ENCODE data around the gene PTTG1.

The PTTG1 gene

DNA sequence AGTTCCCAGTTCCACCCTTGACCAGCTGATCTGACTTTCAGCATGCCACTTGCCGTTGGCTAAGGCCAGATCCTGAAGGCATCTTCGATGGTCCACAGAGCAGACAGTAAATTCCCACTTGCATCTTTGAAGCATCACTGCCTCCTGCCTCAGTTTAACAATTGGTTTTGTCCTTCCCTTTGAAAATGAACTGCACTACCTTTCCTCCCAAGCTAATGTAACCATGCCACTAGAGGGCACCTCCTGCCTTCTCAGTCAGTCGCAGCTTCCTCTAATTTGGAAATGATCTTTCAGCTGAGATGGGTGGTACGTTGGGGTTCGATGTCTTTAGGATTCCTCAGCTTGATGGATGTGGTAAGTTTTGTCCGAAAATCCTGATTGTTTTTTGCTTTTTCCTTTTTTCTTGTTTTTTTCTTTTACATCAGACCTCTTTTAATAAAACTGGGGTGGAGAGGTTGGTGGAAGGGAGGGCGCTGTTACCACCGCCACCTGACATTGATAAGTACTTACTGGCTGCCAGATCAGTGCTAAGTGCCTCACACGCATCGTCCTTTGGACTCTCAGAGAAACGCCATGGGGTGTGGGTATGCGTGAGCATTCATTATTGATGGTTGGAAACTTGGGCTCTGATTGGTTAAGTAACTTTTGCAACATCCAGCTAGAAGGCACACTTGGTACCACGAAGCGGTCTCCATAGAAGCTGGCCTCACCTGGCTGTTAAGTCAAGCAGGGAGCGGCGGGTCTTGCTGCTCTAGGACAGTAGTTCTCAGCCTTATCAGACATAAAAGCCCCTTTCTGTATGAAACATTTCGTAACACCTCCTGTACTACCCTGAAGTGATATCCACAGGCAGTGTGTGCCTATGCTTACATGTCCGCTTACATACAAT, 16.9 kb downstream of the PTTG1 start:
- no peaks in the 10 kb centered on the region for H3K27me3 Mint-ChIP-seq
- H3K4me1 Mint-ChIP-seq (ENCODE audit: low read depth), result peaks cover 54% of the 10 kb centered on the region
- peak overlapping the region; percentile 98 for H3K27ac Mint-ChIP-seq
- H3K9me3 Mint-ChIP-seq, result no peaks in the 10 kb centered on the region
- peaks cover 2% of the 10 kb centered on the region for H3K36me3 Mint-ChIP-seq (ENCODE audit: low read depth)
- H3K4me3 Mint-ChIP-seq, result peak overlapping the region; percentile 82
- peak; percentile 67 for DNase-seq

DNA sequence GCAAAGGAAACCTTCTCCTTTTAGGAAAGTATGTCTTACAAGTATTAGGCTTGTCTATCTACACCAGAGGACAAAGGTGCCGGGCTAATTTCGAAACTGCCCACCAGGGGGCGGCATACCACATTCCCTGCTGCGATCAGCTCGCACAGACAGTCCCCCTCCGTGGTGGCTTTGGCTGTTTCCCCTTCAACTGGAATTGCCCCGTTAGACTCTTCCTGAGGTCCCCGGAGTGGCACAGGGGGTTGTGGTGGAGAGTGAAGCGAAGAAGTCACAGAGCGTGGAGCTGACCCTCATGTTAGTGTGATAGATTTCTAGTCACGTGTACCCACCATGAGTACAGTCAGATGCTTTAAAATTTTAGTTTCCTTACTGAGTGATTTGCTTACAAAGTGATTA, 17.5 kb downstream of the PTTG1 start:
- DNase-seq, result peak; percentile 96
- Mint-ChIP-seq H3K4me1 (ENCODE audit: low read depth) (peaks cover 54% of the 10 kb centered on the region), H3K4me3 (peak overlapping the region; percentile 82), H3K36me3 (ENCODE audit: low read depth) (peaks cover 2% of the 10 kb centered on the region), H3K27ac (peak overlapping the region; percentile 98), H3K27me3 (no peaks in the 10 kb centered on the region), H3K9me3 (no peaks in the 10 kb centered on the region)

DNA sequence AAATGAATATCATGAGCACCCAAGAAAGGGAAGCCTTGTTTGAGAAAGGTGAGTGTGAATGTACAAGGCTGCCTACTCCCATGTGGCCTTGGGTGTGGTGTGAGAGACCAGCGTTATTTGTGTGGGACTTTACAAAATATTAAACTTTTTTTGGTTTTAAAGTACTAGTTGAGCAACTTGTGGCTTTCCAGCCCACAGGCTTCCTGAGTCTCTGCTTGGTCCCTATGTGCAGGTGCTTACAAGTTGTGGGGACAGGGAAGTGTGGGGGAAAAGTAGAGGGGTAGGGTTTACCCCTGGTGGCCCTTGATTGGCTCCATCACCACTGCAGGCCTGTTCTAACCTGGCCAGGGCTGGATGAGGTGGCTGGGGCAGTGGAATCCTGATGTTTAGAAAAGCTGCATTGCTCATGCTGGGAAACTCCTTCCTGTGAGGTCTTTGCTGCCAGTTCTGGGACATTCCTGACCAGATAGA, 19.7 kb downstream of the PTTG1 start:
- Mint-ChIP-seq H3K27ac (no peak overlapping the region), H3K4me3 (no peak overlapping the region), H3K4me1 (ENCODE audit: low read depth) (peaks cover 61% of the 10 kb centered on the region), H3K36me3 (ENCODE audit: low read depth) (peaks cover 2% of the 10 kb centered on the region), H3K27me3 (no peaks in the 10 kb centered on the region), H3K9me3 (no peaks in the 10 kb centered on the region)
- DNase-seq, result no peak

DNA sequence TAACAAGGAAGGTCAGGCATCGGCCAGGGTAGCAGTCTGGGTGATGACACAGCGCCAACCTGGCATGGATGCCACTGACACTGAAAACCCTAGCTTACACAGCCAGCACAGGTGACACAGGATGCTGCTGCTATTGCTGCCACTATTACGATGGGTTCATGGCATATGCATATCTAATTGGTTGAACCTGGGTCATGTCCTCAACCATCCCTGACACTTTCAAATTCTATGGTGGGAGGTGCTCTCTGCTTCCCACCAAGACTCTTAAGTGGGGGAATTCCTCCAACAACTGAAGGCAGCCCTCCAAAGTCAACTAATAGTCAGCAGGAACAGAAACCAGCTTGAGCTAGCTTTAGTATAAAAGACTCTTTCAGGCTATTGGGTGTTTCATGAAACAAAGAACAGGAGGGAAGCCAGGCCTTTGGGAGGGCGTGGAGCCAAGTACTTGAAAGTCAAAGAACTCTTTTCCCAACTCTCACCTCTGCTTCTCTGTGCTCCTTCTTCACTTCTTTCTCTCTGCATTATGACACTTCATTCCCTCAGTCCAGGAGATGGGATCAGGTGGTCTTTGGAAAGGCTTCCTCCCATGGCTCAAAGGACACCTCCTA, 21.3 kb downstream of the PTTG1 start:
- no peak overlapping the region for H3K4me3 Mint-ChIP-seq
- peaks cover 2% of the 10 kb centered on the region for H3K36me3 Mint-ChIP-seq (ENCODE audit: low read depth)
- H3K4me1 Mint-ChIP-seq (ENCODE audit: low read depth), result peaks cover 50% of the 10 kb centered on the region
- no peak overlapping the region for H3K27ac Mint-ChIP-seq
- DNase-seq, result no peak
- no peaks in the 10 kb centered on the region for H3K27me3 Mint-ChIP-seq
- H3K9me3 Mint-ChIP-seq, result no peaks in the 10 kb centered on the region

DNA sequence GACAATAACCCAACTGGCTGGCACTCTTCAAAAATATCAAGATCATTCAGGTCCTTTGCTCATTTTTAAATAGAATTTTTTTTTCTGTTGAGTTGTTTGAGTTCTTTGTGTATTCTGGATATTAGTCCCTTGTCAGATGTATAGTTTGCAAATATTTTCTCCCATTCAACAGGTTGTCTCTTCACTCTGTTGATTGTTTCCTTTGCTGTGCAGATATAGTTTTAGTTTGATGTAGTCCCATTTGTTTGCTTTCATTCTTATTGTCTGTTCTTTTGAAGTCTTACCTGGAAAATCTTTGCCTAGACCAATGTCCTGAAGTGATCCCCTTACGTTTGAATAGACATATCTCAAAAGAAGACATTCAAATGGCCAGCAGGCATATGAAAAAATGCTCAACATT, 22.8 kb downstream of the PTTG1 start:
- no peak overlapping the region for H3K4me3 Mint-ChIP-seq
- H3K9me3 Mint-ChIP-seq, result no peaks in the 10 kb centered on the region
- no peaks in the 10 kb centered on the region for H3K36me3 Mint-ChIP-seq (ENCODE audit: low read depth)
- no peaks in the 10 kb centered on the region for H3K27me3 Mint-ChIP-seq
- DNase-seq, result no peak
- H3K4me1 Mint-ChIP-seq (ENCODE audit: low read depth), result peaks cover 36% of the 10 kb centered on the region
- H3K27ac Mint-ChIP-seq, result no peak overlapping the region

DNA sequence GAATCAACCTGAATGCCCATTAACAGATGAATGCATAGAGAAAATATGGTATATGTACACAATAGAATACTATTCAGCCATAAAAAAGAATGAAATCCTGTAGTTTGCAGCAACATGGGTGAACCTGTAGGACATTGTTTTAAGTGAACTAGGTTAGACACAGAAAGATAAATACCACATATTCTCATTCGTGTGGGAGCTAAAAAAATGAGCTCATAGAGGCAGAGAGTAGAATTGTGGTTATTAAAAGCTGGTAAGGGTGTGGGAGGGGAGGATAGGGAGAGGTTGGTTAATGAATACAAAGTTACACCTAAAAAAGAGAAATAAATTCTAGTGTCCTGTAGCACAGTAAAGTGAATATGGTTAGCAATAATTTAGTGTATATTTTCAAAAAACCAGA, 23.5 kb downstream of the PTTG1 start:
- H3K4me1 Mint-ChIP-seq (ENCODE audit: low read depth), result peaks cover 33% of the 10 kb centered on the region
- no peak overlapping the region for H3K4me3 Mint-ChIP-seq
- DNase-seq, result no peak

DNA sequence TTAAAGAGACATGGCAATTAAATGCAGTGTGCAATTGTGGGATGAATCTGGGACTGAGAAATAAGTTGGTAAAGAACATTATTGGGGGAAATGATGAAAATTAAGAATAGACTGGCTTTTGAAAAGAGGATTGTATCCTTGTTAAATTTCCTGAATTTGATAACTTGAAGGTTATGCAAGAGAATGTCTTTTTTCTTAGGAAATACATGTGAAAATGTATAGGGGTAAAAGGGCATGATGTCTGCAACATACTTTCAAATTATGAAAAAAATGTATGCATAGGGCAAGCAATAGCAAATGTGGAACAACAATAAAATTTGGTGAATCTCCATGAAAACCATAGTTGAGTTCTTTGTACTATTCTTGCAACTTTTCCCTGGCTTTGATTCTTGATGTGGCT, 24.1 kb downstream of the PTTG1 start:
- H3K4me1 Mint-ChIP-seq (ENCODE audit: low read depth), result peaks cover 34% of the 10 kb centered on the region
- H3K27me3 Mint-ChIP-seq, result no peaks in the 10 kb centered on the region
- no peak for DNase-seq
- no peak overlapping the region for H3K27ac Mint-ChIP-seq
- no peak overlapping the region for H3K4me3 Mint-ChIP-seq
- H3K36me3 Mint-ChIP-seq (ENCODE audit: low read depth), result no peaks in the 10 kb centered on the region
- H3K9me3 Mint-ChIP-seq, result no peaks in the 10 kb centered on the region

More for the DNA sequence above, 23.5 kb downstream of the PTTG1 start:
- Mint-ChIP-seq H3K9me3 (no peaks in the 10 kb centered on the region), H3K27ac (no peak overlapping the region), H3K36me3 (ENCODE audit: low read depth) (no peaks in the 10 kb centered on the region), H3K27me3 (no peaks in the 10 kb centered on the region)

DNA sequence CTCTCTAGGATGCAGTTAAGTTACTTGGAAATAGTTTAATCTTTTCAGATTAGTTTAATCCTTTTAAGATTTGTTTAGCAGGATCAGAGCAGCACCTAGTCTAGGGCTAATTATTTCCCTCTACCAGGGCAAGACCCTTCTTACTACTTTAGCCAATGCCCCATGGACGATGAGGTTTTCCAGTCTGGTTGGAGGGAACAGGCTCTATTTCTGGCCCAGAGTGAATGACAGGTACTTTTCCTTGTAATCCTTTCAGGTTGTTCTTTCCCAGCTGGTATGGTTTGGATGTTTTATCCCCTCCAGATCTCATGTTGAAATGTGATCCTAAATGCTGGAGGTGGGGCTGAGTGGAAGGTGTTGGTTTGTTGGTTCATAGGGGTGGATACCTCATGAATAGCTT, 27.2 kb downstream of the PTTG1 start:
- H3K4me1 Mint-ChIP-seq (ENCODE audit: low read depth), result peaks cover 19% of the 10 kb centered on the region
- no peaks in the 10 kb centered on the region for H3K36me3 Mint-ChIP-seq (ENCODE audit: low read depth)
- no peak for DNase-seq
- no peaks in the 10 kb centered on the region for H3K27me3 Mint-ChIP-seq
- H3K9me3 Mint-ChIP-seq, result no peaks in the 10 kb centered on the region
- no peak overlapping the region for H3K27ac Mint-ChIP-seq
- H3K4me3 Mint-ChIP-seq, result no peak overlapping the region

DNA sequence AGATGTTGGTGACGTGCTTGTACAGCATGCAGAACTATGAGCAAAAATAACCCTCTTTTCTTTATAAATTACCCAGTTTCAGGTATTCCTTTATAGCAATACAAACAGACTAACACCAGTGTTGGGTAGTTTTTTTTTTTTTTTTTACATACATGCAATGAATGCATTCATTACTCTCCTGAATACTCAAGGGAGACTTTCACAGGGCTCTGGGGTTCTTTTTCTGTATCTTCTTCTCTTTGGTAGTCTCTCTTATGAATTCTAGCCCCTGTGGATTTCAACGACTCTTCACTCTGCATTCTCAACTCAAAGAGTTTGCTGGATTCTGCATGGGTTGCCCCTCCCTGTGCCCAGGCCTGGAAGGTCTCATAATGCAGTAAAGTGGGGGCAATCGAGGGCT, 27.8 kb downstream of the PTTG1 start:
- Mint-ChIP-seq H3K36me3 (ENCODE audit: low read depth) (no peaks in the 10 kb centered on the region), H3K4me1 (ENCODE audit: low read depth) (peaks cover 18% of the 10 kb centered on the region), H3K4me3 (no peak overlapping the region), H3K27ac (no peak overlapping the region), H3K9me3 (no peaks in the 10 kb centered on the region), H3K27me3 (no peaks in the 10 kb centered on the region)
- DNase-seq, result no peak

DNA sequence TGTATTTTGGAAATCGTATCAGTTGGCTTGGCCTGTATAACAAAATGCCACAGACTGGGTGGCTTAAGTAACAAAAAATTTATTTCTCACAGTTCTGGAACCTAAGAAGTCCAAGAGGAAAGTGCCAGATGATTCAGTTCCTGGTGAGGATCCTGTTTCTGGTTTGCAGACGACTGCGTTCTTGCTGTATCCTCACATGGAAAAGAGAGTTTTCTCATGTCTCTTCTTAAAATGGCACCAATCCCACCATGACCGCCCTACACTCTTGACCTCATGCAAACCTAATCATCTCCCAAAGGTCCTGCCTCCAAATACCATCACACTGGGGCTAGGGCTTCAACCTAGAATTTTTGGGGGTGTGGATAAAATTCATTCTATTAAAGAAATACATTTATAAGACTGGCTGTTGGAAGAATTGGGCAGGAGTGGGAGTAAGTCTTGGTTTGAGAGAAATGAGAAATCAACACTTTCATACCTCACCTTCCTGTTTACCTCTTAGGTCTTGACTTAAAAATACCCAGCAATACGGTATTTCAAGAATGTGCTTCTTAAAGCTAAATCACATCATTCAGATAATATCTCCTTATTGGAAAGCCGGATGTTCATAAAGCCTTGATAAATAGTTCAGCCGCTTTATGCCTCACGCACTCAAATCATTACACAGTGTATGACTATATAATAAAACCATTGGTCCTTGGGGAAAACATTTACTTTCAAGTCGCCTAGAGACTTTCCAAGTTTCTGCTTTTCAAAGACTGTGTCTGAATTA, 28.7 kb downstream of the PTTG1 start:
- H3K27me3 Mint-ChIP-seq, result no peaks in the 10 kb centered on the region
- no peak for DNase-seq
- H3K9me3 Mint-ChIP-seq, result no peaks in the 10 kb centered on the region
- H3K27ac Mint-ChIP-seq, result no peak overlapping the region
- peaks cover 11% of the 10 kb centered on the region for H3K4me1 Mint-ChIP-seq (ENCODE audit: low read depth)
- no peaks in the 10 kb centered on the region for H3K36me3 Mint-ChIP-seq (ENCODE audit: low read depth)
- no peak overlapping the region for H3K4me3 Mint-ChIP-seq

DNA sequence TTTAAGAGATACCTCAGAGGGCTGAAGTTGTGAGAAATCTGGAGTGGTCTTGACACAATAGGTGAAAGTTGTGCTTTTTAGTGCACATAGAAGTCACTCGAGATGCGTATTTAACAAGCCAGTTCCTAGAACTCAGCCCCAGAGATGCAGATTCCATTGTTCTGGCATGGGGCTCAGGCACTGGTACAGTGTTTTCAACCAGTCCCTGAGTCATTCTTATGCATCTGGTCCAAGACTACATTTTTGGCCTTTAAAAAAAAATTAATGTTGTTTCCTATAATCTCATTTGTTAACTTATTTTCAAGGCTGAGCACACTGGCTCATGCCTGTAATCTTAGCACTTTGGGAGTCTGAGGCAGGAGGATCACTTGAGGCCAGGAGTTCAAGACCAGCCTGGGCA, 29.6 kb downstream of the PTTG1 start:
- H3K27ac Mint-ChIP-seq, result no peak overlapping the region
- H3K36me3 Mint-ChIP-seq (ENCODE audit: low read depth), result no peaks in the 10 kb centered on the region
- H3K9me3 Mint-ChIP-seq, result no peaks in the 10 kb centered on the region
- no peak for DNase-seq
- peaks cover 13% of the 10 kb centered on the region for H3K4me1 Mint-ChIP-seq (ENCODE audit: low read depth)
- H3K27me3 Mint-ChIP-seq, result no peaks in the 10 kb centered on the region
- no peak overlapping the region for H3K4me3 Mint-ChIP-seq

DNA sequence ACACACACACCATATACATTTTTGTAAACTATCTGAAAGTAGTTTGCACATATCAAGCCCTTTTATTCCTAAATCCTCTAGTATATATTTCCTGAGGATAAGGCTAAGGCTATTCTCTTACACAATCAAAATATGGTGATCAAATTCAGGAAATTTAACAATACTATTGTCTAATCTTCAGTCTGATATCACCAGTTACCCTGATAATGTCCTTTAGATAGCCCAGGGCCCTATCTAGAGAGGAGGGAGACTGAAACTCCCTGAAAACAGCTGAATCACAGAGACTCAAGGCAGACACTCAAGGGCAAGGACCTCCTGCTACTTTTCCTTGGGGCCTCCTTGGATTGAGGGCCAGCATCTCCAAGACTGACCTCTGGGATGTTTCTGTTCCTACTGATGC, 30.4 kb downstream of the PTTG1 start:
- H3K4me1 Mint-ChIP-seq (ENCODE audit: low read depth), result peaks cover 16% of the 10 kb centered on the region
- no peak for DNase-seq
- H3K27me3 Mint-ChIP-seq, result no peaks in the 10 kb centered on the region
- no peaks in the 10 kb centered on the region for H3K9me3 Mint-ChIP-seq
- H3K4me3 Mint-ChIP-seq, result no peak overlapping the region
- no peaks in the 10 kb centered on the region for H3K36me3 Mint-ChIP-seq (ENCODE audit: low read depth)
- no peak overlapping the region for H3K27ac Mint-ChIP-seq

DNA sequence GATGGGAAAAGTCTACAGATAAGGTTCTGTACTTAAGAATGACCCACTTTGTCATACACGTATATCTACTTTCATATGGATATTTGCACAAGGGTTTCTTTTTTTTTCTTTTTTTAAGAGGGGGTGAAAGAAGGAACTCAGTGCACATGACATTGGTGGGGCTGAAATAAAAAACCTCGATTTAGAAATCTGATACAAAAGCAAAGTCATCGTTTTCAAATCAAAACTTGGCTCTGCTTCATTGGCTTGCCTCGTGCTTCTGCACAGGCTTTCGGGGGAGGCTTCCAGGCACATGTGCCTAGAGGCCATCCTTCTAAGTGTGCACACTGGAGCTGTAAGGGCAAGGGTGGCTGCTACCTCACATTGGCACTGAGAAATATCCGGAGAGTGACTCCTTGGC, 31.1 kb downstream of the PTTG1 start:
- no peaks in the 10 kb centered on the region for H3K36me3 Mint-ChIP-seq (ENCODE audit: low read depth)
- H3K4me3 Mint-ChIP-seq, result no peak overlapping the region
- DNase-seq, result no peak
- H3K27ac Mint-ChIP-seq, result no peak overlapping the region
- H3K9me3 Mint-ChIP-seq, result no peaks in the 10 kb centered on the region
- H3K4me1 Mint-ChIP-seq (ENCODE audit: low read depth), result peaks cover 16% of the 10 kb centered on the region
- no peaks in the 10 kb centered on the region for H3K27me3 Mint-ChIP-seq

DNA sequence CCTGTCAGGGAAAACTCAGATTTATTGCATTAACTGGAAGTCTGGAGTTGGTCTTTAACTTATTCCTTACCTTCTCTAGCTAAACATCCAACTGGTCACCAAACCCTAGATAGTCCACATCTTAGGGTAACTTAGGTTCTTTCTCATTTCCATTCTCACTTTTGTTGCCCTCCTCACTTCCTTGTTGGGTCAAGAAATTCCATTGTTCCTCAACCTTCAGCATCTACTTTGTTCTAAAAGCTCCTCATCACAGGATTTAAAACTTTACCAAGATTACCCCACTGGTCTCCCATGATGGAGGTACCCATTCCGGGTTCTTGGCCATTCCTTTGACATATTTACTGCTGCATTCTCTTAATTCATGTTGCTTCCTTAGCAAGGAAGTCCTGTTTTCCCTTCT, 32.1 kb downstream of the PTTG1 start:
- Mint-ChIP-seq H3K9me3 (no peaks in the 10 kb centered on the region), H3K4me3 (no peak overlapping the region), H3K27ac (no peak overlapping the region), H3K36me3 (ENCODE audit: low read depth) (no peaks in the 10 kb centered on the region), H3K4me1 (ENCODE audit: low read depth) (peaks cover 16% of the 10 kb centered on the region), H3K27me3 (no peaks in the 10 kb centered on the region)
- no peak for DNase-seq

DNA sequence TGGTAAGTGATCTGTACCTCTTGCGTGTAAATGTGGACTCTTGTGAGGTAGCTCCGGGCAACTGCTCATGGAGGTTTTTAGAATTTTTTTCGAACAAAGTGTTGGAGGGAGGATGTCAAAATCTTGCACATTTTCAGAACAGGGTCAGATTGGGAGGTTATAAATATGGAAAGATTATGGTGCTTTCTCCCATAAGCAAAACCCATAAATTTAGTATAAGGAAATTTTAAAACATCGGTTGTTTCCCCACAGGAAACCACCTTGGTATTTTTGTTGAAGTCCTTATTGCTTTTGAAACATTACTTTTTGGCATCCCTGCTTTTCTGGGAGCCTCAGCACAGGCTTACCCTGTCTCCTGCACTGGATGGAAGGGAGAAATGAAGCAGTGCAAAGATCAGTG, 33.9 kb downstream of the PTTG1 start:
- H3K36me3 Mint-ChIP-seq (ENCODE audit: low read depth), result no peaks in the 10 kb centered on the region
- H3K4me3 Mint-ChIP-seq, result no peak overlapping the region
- no peaks in the 10 kb centered on the region for H3K9me3 Mint-ChIP-seq
- no peak for DNase-seq
- H3K27me3 Mint-ChIP-seq, result no peaks in the 10 kb centered on the region
- no peak overlapping the region for H3K27ac Mint-ChIP-seq
- peaks cover 26% of the 10 kb centered on the region for H3K4me1 Mint-ChIP-seq (ENCODE audit: low read depth)

All from activated T-cell treated with anti-CD3 and anti-CD28 coated beads, Interleukin-2, amount 50 U/mL, for 24 hours (primary cell).